GM12892 (cell line): Measurements from ENCODE around the gene SLC9A9.

Experiments used
- POLR2A ChIP-seq: IDR thresholded peaks from 2 replicates; pipeline ENCODE4 v1.6.1; 2011; ENCODE audit warnings: low read depth, low read length, control low read depth
- TAF1 ChIP-seq: IDR thresholded peaks from 2 replicates; pipeline ENCODE4 v1.6.1; 2011; ENCODE audit warnings: low read depth, mild to moderate bottlenecking, control low read depth, low read length, borderline replicate concordance

DNA sequence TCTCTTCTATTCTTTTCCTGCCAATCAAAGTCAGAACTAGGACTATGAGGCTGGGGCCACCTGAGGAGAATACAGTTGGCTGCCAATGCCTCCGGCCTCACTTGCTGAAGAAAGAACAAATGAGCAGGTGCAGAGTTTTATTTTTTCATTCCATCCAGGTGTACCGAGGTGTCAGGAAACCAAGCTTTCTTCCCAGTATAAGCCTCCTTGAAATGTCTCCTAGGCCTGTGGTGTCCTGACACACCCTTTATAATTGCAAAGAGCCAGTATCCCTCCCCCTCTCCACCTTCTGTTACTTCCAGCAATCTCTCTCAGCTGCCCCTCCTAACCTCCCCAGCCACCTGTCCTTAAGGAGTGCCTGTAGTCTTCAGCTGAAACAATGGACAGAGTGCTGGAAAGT, 127.9 kb downstream of the SLC9A9 start:
- no peak for TF ChIP-seq POLR2A
- no peak for TF ChIP-seq TAF1
